Tibial artery (tissue), 4 donors: ENCODE results near the gene GALNT10.

Experiments used
- DNase-seq, 2 donors: peaks; one replicate each; pipeline ENCODE4 v3.0.0-alpha.2; 2019
- H3K27ac ChIP-seq, 2 donors: fragments of 200-600 bp; sonication (generic) in 1 of 2; 1 replicate in 1 of 2; 2 replicates in 1 of 2; pipeline ENCODE4 v1.5.1; 2018 to 2019; ENCODE audit warnings: mild to moderate bottlenecking in 1 of 2
- H3K27me3 ChIP-seq, 2 donors: fragments of 200-600 bp; sonication (generic) in 1 of 2; one replicate each; pipeline versions ENCODE4 v1.5.1 to v1.6.0; 2016 to 2019
- H3K36me3 ChIP-seq, 3 donors: fragments of 200-600 bp; sonication (generic) in 2 of 3; one replicate each; pipeline ENCODE4 v1.5.1; 2016 to 2019; ENCODE audit warnings: mild to moderate bottlenecking in 2 of 3
- H3K4me1 ChIP-seq, 4 donors: fragments of 200-600 bp; sonication (generic) in 2 of 4; 1 replicate in 3 of 4; 2 replicates in 1 of 4; pipeline ENCODE4 v1.5.1; 2016 to 2019
- H3K4me3 ChIP-seq, 2 donors: fragments of 200-600 bp; sonication (generic) in 1 of 2; 1 replicate in 1 of 2; 2 replicates in 1 of 2; pipeline ENCODE4 v1.5.1; 2018 to 2019; ENCODE audit warnings: mild to moderate bottlenecking in 2 of 2
- H3K9me3 ChIP-seq, 3 donors: fragments of 200-600 bp; sonication (generic) in 1 of 3; one replicate each; pipeline ENCODE4 v1.5.1; 2016 to 2019
- intact Hi-C: fragments of 100-400 bp; cut with DNase I; formaldehyde crosslinking; loops from one replicate; pipeline ENCODE4 v1.15.0; 2023; ENCODE audit warnings: low total_unique reads
- TF ChIP-seq, protein P1 (sequence below), 2 experiments: fragments of 200-600 bp in 1 of 2; fragments of 450-650 bp in 1 of 2; IDR thresholded peaks; one replicate each; pipeline ENCODE4 v1.5.1; 2017 to 2019; ENCODE audit warnings: antibody characterized with exemption in 2 of 2, mild to moderate bottlenecking in 1 of 2, moderate library complexity in 1 of 2

The GALNT10 gene

DNA sequence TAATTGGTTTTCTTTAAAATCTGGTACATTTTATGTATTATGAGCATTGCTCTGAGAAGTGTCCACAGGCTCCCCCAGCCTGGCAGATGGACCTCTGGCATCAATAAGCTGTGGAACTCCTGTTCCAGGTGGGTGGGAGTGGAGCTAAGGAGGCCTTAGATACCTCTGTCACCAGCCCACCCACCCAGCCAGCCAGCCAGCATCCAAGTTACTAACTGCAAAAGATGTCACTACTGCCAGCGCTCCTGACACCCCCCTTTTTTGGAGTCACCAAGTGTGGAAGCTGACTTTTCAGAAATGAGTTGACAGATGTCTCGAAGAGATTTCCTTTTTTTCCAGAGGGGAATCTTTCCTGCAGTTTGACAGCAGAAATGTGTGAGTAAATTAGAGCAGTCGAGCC lies 111.2 kb downstream of the GALNT10 start:
- peaks cover 4 to 22% (median 7%) of the 10 kb centered on the region in 3 donors for H3K36me3 ChIP-seq
- H3K4me1 ChIP-seq, result peaks cover 0 to 14% (median 8%) of the 10 kb centered on the region in 4 donors
- peak overlapping the region; percentile 45 to 55 for H3K27ac ChIP-seq
- no peaks in the 10 kb centered on the region for H3K9me3 ChIP-seq
- no peaks in the 10 kb centered on the region for H3K27me3 ChIP-seq
- H3K4me3 ChIP-seq, result peak overlapping the region in 1 of 2 donors; percentile 19
- intact Hi-C loops, result no loop called here
- no peak for DNase-seq
- TF ChIP-seq, protein P1, sequence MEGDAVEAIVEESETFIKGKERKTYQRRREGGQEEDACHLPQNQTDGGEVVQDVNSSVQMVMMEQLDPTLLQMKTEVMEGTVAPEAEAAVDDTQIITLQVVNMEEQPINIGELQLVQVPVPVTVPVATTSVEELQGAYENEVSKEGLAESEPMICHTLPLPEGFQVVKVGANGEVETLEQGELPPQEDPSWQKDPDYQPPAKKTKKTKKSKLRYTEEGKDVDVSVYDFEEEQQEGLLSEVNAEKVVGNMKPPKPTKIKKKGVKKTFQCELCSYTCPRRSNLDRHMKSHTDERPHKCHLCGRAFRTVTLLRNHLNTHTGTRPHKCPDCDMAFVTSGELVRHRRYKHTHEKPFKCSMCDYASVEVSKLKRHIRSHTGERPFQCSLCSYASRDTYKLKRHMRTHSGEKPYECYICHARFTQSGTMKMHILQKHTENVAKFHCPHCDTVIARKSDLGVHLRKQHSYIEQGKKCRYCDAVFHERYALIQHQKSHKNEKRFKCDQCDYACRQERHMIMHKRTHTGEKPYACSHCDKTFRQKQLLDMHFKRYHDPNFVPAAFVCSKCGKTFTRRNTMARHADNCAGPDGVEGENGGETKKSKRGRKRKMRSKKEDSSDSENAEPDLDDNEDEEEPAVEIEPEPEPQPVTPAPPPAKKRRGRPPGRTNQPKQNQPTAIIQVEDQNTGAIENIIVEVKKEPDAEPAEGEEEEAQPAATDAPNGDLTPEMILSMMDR (IDR thresholded peaks at IDR 0.05), result no peak

DNA sequence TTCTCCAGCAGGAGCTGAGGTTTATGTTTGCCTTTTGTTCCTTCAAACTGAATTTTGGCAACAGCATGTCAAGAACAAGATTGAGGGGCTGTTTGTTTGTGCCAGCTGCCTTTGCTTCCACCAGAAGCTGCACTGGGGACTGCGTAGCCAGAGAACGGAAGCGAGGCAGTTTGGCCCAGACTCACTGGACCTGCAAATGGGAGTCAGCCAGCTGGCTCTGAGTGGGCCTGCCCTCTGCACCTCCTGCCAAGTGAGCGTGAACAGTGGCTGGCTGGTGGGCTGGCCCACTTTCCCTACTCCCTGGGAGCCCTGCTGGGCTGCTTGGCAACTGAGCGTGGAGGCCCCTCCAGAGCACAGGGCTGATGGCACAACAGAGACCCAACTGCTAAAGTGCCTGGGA lies 111.6 kb downstream of the GALNT10 start:
- Histone ChIP-seq H3K9me3 (no peaks in the 10 kb centered on the region), H3K4me3 (peak overlapping the region in 1 of 2 donors; percentile 19), H3K27me3 (no peaks in the 10 kb centered on the region), H3K4me1 (peaks cover 0 to 14% (median 8%) of the 10 kb centered on the region in 4 donors), H3K27ac (peak overlapping the region; percentile 45 to 55), H3K36me3 (peaks cover 2 to 17% (median 7%) of the 10 kb centered on the region in 3 donors)
- peak; percentile 46 to 88 for DNase-seq
- intact Hi-C loops, result no loop called here
- TF ChIP-seq, protein P1 (IDR thresholded peaks at IDR 0.05), result no peak

DNA sequence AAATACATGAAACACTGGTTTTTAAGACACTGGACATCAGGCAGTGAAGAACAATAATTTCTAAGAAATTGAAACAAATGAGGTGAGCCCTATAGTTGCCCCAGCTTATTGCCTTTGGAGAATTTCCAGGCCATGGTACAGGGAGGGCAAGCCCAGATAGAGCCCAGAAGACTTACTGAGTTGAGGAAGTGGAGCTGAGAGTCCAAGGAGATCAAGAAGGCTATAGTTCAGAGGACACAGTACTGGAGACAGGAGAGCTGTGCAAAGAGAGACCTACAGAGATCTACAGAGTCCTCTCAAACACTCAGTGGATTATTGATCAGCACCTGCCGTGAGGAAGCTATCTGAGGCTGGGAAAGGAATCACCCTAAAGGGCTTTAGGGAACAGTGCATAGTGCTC lies 112.6 kb downstream of the GALNT10 start:
- H3K27ac ChIP-seq, result no peak overlapping the region
- no peak overlapping the region for H3K4me3 ChIP-seq
- no peak for DNase-seq
- H3K9me3 ChIP-seq, result no peaks in the 10 kb centered on the region
- peaks cover 0 to 14% (median 8%) of the 10 kb centered on the region in 4 donors for H3K4me1 ChIP-seq
- intact Hi-C loops, result no loop called here
- peaks cover 0 to 9% (median 2%) of the 10 kb centered on the region in 3 donors for H3K36me3 ChIP-seq
- TF ChIP-seq, protein P1 (IDR thresholded peaks at IDR 0.05), result no peak
- H3K27me3 ChIP-seq, result no peaks in the 10 kb centered on the region

DNA sequence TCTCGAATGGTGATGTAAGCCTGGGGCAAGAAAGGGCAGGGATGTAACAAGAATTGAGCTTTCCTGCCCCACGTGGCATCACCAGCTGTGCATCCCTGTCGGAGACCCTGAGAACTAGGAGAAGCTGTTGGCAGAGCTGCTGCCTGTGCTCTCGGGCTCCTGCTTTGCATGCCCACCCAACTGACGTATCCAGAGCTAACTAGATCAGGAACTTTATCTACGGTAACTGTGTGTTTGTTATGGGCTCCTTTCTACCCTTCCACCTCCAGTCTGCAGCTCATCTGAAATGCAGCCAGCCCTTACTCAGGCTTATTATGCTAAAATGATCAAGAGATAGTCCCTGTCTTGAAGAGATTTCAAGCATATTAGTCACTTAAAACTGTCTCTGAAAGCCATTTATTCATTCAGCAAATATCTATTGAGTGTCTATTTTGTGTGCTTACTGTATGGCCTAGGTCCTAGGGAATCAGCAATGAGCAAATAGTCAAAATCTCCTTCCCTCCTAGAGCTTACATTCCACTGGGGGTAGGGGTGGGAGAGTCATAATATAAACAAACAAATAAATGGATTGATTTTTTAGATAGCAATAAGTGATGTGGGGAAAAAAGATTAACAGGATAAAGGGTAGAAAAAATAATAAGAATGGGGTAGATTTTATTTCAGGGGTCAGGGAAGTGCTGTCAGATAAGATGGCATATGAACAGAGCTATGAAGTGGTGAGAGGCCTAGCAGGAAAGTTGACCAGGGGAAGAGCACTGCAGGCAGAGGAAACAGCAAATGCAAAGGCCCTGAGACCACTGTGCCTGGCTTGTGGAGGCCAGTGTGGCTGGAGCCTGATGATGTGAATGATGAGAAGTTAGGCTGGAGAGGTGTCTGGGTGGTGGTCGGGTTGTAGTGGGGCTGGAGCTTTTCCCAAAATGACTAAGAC lies 118.2 kb downstream of the GALNT10 start:
- no peaks in the 10 kb centered on the region for H3K27me3 ChIP-seq
- H3K27ac ChIP-seq, result no peak overlapping the region
- H3K9me3 ChIP-seq, result no peaks in the 10 kb centered on the region
- H3K4me3 ChIP-seq, result no peak overlapping the region
- no peak for DNase-seq
- H3K4me1 ChIP-seq, result peaks cover 0 to 20% (median 9%) of the 10 kb centered on the region in 4 donors
- TF ChIP-seq, protein P1 (IDR thresholded peaks at IDR 0.05), result no peak
- intact Hi-C loops, result no loop called here
- H3K36me3 ChIP-seq, result peaks cover 0 to 4% (median 0%) of the 10 kb centered on the region in 3 donors

DNA sequence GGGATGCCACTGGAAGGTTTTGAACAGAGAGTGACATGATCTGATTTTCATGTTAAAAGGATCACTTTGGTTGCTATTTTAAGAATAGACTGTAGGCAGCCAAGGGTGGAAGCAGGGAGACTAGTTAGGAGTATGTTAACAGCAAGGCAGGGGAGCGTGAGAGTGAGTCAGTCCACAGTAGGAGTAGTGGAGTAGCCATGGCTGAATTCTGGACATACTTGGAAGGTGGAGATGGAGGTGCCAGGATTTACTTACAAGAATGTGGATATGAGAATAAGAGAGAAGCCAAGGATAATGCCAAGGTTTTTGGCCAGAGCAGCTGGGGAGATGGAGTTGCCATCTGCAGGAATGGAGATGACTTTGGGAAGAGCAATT lies 118.8 kb downstream of the GALNT10 start:
- TF ChIP-seq, protein P1 (IDR thresholded peaks at IDR 0.05), result no peak
- Histone ChIP-seq H3K27me3 (no peaks in the 10 kb centered on the region), H3K36me3 (peaks cover 0 to 4% (median 0%) of the 10 kb centered on the region in 3 donors), H3K4me3 (no peak overlapping the region), H3K4me1 (peaks cover 0 to 22% (median 9%) of the 10 kb centered on the region in 4 donors), H3K27ac (no peak overlapping the region), H3K9me3 (no peaks in the 10 kb centered on the region)
- no peak for DNase-seq
- intact Hi-C loops, result no loop called here
